ENCODE results near the gene TMEM59. TPM values are rescaled to one million over a fixed set of nuclear protein-coding genes. Genes with fewer than 3 reads are reported as not detected.
A peak's percentile ranks its signal among the peaks of the same experiment; 100 is the strongest.

Gene TMEM59
- total RNA-seq, 1 experiment from 2014 or later, result 121 TPM

GRCh38 chr1:54052431-54052933, 522 bp downstream of the TMEM59 start:
- Histone ChIP-seq H3K9me2 (ENCODE audit: insufficient read depth) (no peaks in the 10 kb centered on the region), H3K79me2 (ENCODE audit: insufficient read depth, low read length) (peaks cover 22% of the 10 kb centered on the region), H3K9me3 (ENCODE audit: control insufficient read depth in 1 of 2, insufficient read depth in 1 of 2, low read depth in 1 of 2, low read length in 2 of 2) (no peaks in the 10 kb centered on the region), H4K20me1 (ENCODE audit: insufficient read depth) (no peaks in the 10 kb centered on the region), H3K27ac (ENCODE audit: low read depth, low read length) (peak overlapping the region; percentile 70), H3K4me2 (ENCODE audit: low read length) (peak overlapping the region; percentile 77), H3K4me3 (replicated peaks in 1 of 2; ENCODE audit: low read depth in 1 of 2, low read length in 2 of 2) (peak overlapping the region; percentile 88 to 94), H2AFZ (ENCODE audit: low read depth, low read length, poor library complexity, severe bottlenecking) (peak overlapping the region; percentile 47), H3K27me3 (ENCODE audit: insufficient read depth, low read length) (no peaks in the 10 kb centered on the region), H3K4me1 (ENCODE audit: control insufficient read depth in 1 of 2, insufficient read depth in 2 of 2, low read length in 2 of 2) (peaks cover 8 to 18% of the 10 kb centered on the region in 2 experiments; a peak in 3 of 4 replicates), H3K36me3 (ENCODE audit: control insufficient read depth in 1 of 2, insufficient read depth in 2 of 2, low read length in 2 of 2) (no peaks in the 10 kb centered on the region), H3K9ac (ENCODE audit: low read length) (peak overlapping the region; percentile 70)
- DNase-seq (ENCODE audit: low read depth, low spot score) (no peak), ATAC-seq (peak; percentile 48)
- TF ChIP-seq SIN3A (IDR thresholded peaks at IDR 0.05; ENCODE audit: low read depth), result no peak
- TF ChIP-seq ELF1 (IDR thresholded peaks at IDR 0.05; ENCODE audit: borderline replicate concordance, low read depth), result no peak
- no peak for TF ChIP-seq CEBPB (IDR thresholded peaks at IDR 0.05; ENCODE audit: low read depth)
- TF ChIP-seq POLR2AphosphoS5 (IDR thresholded peaks at IDR 0.05; ENCODE audit: low read depth, low read length), result no peak
- no peak for TF ChIP-seq EGR1 (IDR thresholded peaks at IDR 0.05; ENCODE audit: low read depth)
- TF ChIP-seq YY1 (IDR thresholded peaks at IDR 0.05; ENCODE audit: extremely low read depth, insufficient replicate concordance, low read depth, low read length), result no peak
- no peak for TF ChIP-seq RAD21 (IDR thresholded peaks at IDR 0.05; ENCODE audit: low read depth)
- no peak for TF ChIP-seq ZNF274 (IDR thresholded peaks at IDR 0.05; ENCODE audit: low read depth, low read length)
- TF ChIP-seq, protein P1, sequence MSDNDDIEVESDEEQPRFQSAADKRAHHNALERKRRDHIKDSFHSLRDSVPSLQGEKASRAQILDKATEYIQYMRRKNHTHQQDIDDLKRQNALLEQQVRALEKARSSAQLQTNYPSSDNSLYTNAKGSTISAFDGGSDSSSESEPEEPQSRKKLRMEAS (IDR thresholded peaks at IDR 0.05), result no peak
- no peak for TF ChIP-seq FOSL1 (IDR thresholded peaks at IDR 0.05; ENCODE audit: low read depth)
- no peak for TF ChIP-seq POLR2A (IDR thresholded peaks at IDR 0.05; ENCODE audit: borderline replicate concordance, extremely low read depth, insufficient read depth, insufficient read length)
- intact Hi-C loops (cut with micrococcal nuclease), result loop anchor here (5.0 kb wide), 1 partner anchor 95 kb away; no protein-coding TSS in a partner anchor
- RAD21 ChIA-PET (ENCODE audit: low non-redundant PET in 1 of 2, low total read pairs in 2 of 2, uncharacterized antibody in 2 of 2, unreplicated experiment in 2 of 2), result no interaction called here
- CTCF ChIA-PET, result interaction anchor here (1.0 to 1.1 kb wide), 2 partner anchors 29 to 192 kb away, joined by 3 to 7 read pairs; no protein-coding TSS in a partner anchor
- POLR2A ChIA-PET, result interaction anchor here (1.2 kb wide), 1 partner anchor 35 kb away, joined by 3 read pairs; the partner anchor contains the start of gene LDLRAD1
- no TSS peak for BruUV-seq (replicated peaks)
